HL-60 (cell line): ENCODE data around the gene RPL6.

Source experiments
- GABPA ChIP-seq: IDR thresholded peaks from 2 replicates; pipeline ENCODE4 v1.6.1; 2012; ENCODE audit warnings: low read depth
- POLR2AphosphoS5 ChIP-seq: IDR thresholded peaks from 2 replicates; pipeline ENCODE4 v1.6.1; 2012; ENCODE audit warnings: low read depth
- TF ChIP-seq, protein P1 (sequence below): IDR thresholded peaks from one replicate; pipeline ENCODE4 v1.5.1; 2011; ENCODE audit warnings: low read length, control low read depth, inconsistent platforms; ENCODE audit not compliant: insufficient read depth
- TF ChIP-seq, protein P2 (sequence below): IDR thresholded peaks from 2 replicates; pipeline ENCODE4 v1.6.1; 2012; ENCODE audit warnings: low read depth; ENCODE audit not compliant: insufficient replicate concordance

DNA sequence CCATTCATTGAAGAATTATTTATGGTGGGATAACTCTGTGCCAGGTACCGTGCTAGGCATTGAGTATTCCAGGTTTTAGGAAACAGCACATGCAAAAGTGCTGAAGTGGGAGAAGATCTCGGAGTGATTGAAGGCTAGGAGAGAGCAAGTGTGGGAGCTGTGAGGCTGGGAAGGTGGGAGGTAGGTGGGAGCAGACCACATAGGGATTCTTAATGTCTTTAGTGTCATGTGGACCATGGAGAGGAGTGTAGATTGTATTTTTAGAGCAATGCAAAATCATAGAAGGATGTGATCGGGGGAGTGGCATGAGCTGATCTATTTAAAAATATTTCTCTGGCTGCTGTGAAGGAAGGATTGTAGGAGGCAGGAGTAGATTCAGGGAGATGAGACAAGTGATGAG lies 14.7 kb upstream of the RPL6 start:
- TF ChIP-seq, protein P1, sequence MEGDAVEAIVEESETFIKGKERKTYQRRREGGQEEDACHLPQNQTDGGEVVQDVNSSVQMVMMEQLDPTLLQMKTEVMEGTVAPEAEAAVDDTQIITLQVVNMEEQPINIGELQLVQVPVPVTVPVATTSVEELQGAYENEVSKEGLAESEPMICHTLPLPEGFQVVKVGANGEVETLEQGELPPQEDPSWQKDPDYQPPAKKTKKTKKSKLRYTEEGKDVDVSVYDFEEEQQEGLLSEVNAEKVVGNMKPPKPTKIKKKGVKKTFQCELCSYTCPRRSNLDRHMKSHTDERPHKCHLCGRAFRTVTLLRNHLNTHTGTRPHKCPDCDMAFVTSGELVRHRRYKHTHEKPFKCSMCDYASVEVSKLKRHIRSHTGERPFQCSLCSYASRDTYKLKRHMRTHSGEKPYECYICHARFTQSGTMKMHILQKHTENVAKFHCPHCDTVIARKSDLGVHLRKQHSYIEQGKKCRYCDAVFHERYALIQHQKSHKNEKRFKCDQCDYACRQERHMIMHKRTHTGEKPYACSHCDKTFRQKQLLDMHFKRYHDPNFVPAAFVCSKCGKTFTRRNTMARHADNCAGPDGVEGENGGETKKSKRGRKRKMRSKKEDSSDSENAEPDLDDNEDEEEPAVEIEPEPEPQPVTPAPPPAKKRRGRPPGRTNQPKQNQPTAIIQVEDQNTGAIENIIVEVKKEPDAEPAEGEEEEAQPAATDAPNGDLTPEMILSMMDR = no peak
- TF ChIP-seq, protein P2, sequence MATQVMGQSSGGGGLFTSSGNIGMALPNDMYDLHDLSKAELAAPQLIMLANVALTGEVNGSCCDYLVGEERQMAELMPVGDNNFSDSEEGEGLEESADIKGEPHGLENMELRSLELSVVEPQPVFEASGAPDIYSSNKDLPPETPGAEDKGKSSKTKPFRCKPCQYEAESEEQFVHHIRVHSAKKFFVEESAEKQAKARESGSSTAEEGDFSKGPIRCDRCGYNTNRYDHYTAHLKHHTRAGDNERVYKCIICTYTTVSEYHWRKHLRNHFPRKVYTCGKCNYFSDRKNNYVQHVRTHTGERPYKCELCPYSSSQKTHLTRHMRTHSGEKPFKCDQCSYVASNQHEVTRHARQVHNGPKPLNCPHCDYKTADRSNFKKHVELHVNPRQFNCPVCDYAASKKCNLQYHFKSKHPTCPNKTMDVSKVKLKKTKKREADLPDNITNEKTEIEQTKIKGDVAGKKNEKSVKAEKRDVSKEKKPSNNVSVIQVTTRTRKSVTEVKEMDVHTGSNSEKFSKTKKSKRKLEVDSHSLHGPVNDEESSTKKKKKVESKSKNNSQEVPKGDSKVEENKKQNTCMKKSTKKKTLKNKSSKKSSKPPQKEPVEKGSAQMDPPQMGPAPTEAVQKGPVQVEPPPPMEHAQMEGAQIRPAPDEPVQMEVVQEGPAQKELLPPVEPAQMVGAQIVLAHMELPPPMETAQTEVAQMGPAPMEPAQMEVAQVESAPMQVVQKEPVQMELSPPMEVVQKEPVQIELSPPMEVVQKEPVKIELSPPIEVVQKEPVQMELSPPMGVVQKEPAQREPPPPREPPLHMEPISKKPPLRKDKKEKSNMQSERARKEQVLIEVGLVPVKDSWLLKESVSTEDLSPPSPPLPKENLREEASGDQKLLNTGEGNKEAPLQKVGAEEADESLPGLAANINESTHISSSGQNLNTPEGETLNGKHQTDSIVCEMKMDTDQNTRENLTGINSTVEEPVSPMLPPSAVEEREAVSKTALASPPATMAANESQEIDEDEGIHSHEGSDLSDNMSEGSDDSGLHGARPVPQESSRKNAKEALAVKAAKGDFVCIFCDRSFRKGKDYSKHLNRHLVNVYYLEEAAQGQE = no peak
- TF ChIP-seq POLR2AphosphoS5 (no peak), GABPA (no peak)
